Esophagus muscularis mucosa (tissue), 4 donors: ENCODE results near the gene EPHB1.

Experiments used
- CTCF ChIP-seq, 3 experiments: fragments of 200-600 bp in 2 of 3; fragments of 450-650 bp in 1 of 3; sonication (generic) in 2 of 3; IDR thresholded peaks; one replicate each; pipeline ENCODE4 v1.5.1; 2017 to 2019; ENCODE audit warnings: antibody characterized with exemption in 3 of 3, mild to moderate bottlenecking in 2 of 3, moderate library complexity in 1 of 3
- EP300 ChIP-seq: sonication (generic); formaldehyde crosslinking; IDR thresholded peaks from one replicate; pipeline ENCODE4 v1.6.1; 2017; ENCODE audit warnings: antibody characterized with exemption
- POLR2A ChIP-seq: fragments of 450-650 bp; IDR thresholded peaks from one replicate; pipeline ENCODE4 v1.6.1; 2017; ENCODE audit warnings: antibody characterized with exemption, moderate library complexity, mild to moderate bottlenecking, low read depth
- POLR2AphosphoS5 ChIP-seq, 2 donors: sonication (generic); formaldehyde crosslinking; IDR thresholded peaks; one replicate each; pipeline ENCODE4 v1.6.1; 2017; ENCODE audit warnings: antibody characterized with exemption in 2 of 2

DNA sequence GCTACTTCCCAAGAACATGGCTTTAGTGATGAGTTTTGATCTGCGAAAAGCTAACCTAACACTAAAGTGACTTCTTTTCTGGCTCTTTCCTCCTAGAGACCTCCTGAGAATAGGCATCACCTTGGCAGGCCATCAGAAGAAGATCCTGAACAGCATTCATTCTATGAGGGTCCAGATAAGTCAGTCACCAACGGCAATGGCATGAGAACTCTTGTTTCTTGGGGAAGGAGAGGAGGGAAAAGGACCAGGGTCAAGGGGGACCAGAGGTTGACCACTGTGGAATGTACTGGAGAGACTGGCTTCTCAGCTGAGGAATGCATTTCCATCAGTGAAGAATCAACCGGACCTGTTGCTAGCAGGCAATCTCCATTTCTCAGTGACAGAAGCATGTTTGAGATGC lies 463.9 kb downstream of the EPHB1 start:
- TF ChIP-seq CTCF (IDR thresholded peaks at IDR 0.05) (no peak), EP300 (no peak), POLR2A (no peak), POLR2AphosphoS5 (IDR thresholded peaks at IDR 0.05) (no peak)
